Ecto neural progenitor cell (in vitro differentiated cells): ENCODE measurements around the gene ZSCAN10.

Experiments
- DNase-seq: peaks from one replicate; pipeline ENCODE4 v3.0.0-alpha.2; 2018; ENCODE audit warnings: low spot score

The ZSCAN10 gene

DNA sequence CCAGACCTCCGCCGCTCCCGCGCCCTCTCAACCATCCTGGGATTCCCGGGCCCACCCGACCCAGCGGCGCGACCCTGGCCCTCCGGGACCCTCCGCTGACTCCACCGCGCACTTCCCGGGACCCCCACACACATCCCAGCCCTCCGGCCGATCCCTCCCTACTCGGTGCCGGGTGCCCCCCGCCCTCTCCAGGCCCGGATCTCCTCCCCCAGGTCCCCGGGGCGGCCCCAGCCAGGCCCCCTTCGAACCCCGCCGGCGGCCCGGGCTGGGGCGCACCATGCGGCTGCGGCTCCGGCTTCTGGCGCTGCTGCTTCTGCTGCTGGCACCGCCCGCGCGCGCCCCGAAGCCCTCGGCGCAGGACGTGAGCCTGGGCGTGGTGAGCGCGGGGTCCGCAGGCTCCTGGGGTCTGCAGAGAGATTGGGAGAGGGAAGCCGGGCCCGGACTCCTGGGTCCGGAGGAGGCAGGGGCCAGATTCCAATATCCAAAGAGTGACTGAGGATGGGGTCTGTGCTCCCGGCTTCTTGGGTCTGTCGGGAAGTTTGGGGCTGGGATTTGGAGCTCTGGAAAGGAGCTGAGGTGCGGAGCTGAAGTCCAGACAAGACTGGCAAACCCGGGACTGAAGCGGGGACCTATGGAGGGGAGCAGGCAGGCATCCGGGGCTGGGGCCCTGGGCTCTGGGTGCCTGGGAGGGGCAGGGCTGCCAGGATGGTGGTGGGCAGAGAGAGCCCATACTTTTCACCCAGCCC lies 52.3 kb downstream of the ZSCAN10 start:
- no peak for DNase-seq

DNA sequence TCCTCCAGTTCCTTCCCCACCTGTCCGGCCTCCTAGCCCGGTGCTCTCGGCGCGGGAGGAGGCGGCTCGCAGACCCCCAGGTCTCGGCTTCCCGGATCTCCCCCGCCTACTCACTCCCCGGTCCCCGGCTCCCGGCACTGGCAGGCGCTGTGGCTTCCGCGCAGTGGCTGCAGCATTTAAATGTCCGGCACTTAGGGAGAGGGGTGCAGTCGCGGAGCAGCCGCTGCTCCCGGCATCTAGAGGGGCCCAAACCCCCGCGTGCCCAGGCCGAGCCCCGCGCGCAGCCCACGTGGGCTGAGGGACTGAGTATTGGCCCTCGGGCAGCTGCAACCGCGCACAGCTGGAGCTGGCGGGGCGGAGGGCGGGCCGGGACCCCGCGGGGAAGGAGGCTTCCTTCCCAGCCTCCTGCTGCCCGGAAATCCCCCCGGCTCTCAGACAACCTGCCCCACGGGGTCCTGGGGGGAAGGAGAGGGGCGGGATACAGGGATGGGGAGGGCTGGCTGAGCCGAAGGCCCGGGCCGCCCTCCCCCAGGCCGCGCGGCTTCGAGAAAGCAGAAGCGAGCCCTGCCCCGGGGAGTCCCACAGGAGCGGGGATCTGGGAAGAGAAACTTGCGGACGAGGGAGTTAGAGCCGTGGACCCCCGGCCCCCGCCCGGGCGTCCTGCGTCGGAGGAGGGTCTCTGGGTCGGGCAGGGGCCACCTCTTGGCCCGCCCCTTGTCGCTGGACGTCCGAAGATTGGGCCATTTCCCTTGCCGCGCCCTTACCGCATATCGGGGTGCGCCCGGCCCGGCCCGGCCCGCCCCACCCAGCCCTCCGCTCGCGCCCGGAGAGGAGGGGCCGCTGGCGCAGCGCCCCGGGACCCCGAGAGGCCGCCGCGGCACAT lies 53.1 kb downstream of the ZSCAN10 start, which contains the start of gene MMP25:
MMP25 (plus strand) TSS at position 804 of the 883 bp plus-strand sequence. CDS start 357 bp downstream, outside the sequence.
- peak; percentile 74 for DNase-seq

GRCh38 chr16:3044708-3045107 lies 54.4 kb downstream of the ZSCAN10 start:
- no peak for DNase-seq

DNA sequence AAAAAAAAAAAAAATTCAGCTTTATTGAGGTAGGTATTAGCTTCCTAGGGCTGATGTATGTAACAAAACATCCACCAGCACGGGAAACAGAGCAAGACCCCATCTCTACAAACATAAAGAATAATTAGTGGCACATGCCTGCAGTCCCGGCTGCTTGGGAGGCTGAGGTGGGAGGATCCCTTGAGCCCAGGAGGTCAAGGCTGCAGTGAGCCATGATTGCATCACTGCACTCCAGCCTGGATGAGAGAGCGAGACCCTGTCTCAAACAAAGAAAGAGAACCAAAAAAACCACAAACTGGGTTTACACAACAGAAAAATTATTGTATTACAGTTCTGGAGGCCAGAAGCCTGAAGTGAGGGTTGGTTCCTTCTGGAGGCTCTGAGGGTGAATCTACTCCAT lies 56.7 kb downstream of the ZSCAN10 start:
- DNase-seq, result no peak

GRCh38 chr16:3038896-3039295 lies 60.2 kb downstream of the ZSCAN10 start:
- no peak for DNase-seq
